ENCODE results near the gene GNG8.

GNG8 gene

DNA sequence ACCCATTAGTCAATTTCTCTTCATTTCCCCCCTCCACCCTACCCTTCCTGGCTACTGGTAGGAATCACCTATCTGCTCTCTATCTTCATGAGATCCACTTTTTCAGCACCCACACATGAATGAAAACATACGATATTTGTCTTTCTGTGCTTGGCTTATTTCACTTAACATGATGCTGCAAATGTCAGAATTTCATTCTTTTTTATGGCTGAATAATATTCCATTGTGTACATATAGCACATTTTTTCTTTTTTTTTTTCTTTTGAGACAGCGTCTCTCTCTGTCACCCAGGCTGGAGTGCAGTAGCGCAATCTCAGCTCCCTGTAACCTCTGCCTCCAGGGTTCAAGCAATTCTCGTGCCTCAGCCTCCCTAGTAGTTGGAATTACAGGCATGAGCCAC is 44.7 kb downstream of the GNG8 start:
- Histone ChIP-seq H3K9ac (ENCODE audit: low read depth, low read length) (no peak overlapping the region), H3K36me3 (ENCODE audit: control insufficient read depth, insufficient read depth, low read length) (no peaks in the 10 kb centered on the region), H3K9me3 (ENCODE audit: control insufficient read depth, insufficient read depth, low read length) (no peaks in the 10 kb centered on the region), H3K27me3 (ENCODE audit: control insufficient read depth, insufficient read depth, low read length) (no peaks in the 10 kb centered on the region), H3K4me3 (ENCODE audit: low read depth, low read length) (no peak overlapping the region), H3K4me1 (ENCODE audit: control insufficient read depth, insufficient read depth, low read length) (no peaks in the 10 kb centered on the region)

DNA sequence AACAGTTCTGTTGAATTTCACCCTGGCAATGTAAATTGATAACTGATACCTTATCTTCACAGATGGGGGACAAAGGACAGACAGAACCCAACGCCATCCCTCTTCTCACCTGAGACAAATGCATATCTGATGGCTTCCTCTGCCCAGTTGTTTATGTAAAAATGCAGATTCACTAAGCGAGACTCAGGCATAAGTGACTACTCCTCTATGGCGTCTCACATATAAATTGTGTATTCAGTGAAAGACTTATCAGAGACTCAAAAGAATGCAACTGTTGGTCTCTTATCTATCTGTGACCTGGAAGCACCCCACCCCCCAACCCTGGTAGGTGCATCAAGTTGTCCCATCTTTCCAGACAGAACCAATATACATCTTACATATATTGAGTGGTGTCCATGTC is 48.1 kb downstream of the GNG8 start:
- H3K9me3 ChIP-seq (ENCODE audit: control insufficient read depth, insufficient read depth, low read length): no peaks in the 10 kb centered on the region

DNA sequence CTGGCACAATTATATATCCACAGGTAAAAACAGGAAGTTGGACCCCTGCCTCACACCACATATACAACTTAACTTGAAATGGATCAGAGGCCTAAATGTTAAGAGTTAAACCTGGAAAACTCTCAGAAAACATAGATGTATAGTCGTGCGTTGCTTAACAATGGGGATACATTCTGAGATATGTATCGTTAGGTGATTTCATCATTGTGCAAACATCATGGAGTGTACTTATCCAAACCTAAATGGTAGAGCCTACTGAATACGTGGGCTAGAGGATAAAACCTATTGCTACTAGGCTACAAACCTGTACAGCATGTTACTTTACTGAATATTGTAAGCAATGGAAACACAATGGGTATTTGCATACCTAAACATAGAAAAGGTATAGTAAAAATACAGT is 49.7 kb downstream of the GNG8 start:
- Histone ChIP-seq H3K27me3 (ENCODE audit: control insufficient read depth, insufficient read depth, low read length) (no peaks in the 10 kb centered on the region), H3K9me3 (ENCODE audit: control insufficient read depth, insufficient read depth, low read length) (no peaks in the 10 kb centered on the region), H3K9ac (ENCODE audit: low read depth, low read length) (no peak overlapping the region), H3K4me3 (ENCODE audit: low read depth, low read length) (no peak overlapping the region), H3K36me3 (ENCODE audit: control insufficient read depth, insufficient read depth, low read length) (no peaks in the 10 kb centered on the region), H3K4me1 (ENCODE audit: control insufficient read depth, insufficient read depth, low read length) (no peaks in the 10 kb centered on the region)

More for the DNA sequence above, 48.1 kb downstream of the GNG8 start:
- Histone ChIP-seq H3K27me3 (ENCODE audit: control insufficient read depth, insufficient read depth, low read length) (no peaks in the 10 kb centered on the region), H3K36me3 (ENCODE audit: control insufficient read depth, insufficient read depth, low read length) (no peaks in the 10 kb centered on the region), H3K4me1 (ENCODE audit: control insufficient read depth, insufficient read depth, low read length) (no peaks in the 10 kb centered on the region), H3K4me3 (ENCODE audit: low read depth, low read length) (no peak overlapping the region), H3K9ac (ENCODE audit: low read depth, low read length) (no peak overlapping the region)

DNA sequence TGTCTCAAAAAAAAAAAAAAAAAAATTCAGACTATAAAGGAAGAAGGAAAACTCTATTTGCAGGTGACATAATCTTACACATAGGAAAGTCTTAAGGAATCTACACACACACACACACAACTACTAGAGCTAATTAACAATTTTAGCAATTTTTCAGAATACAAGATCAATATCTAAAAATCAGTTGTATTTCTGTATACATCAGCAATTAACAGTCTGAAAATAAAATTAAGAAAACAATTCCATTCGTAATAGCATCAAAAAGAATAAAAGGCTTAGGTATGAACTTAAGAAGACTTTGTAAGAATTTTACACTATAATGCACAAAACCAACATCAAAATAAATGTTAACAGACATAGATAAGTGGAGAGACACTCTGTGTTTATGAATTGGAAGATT is 50.5 kb downstream of the GNG8 start:
- no peaks in the 10 kb centered on the region for H3K36me3 ChIP-seq (ENCODE audit: control insufficient read depth, insufficient read depth, low read length)
- H3K9me3 ChIP-seq (ENCODE audit: control insufficient read depth, insufficient read depth, low read length): no peaks in the 10 kb centered on the region
- H3K4me1 ChIP-seq (ENCODE audit: control insufficient read depth, insufficient read depth, low read length): no peaks in the 10 kb centered on the region
- no peak overlapping the region for H3K4me3 ChIP-seq (ENCODE audit: low read depth, low read length)
- H3K9ac ChIP-seq (ENCODE audit: low read depth, low read length): no peak overlapping the region
- no peaks in the 10 kb centered on the region for H3K27me3 ChIP-seq (ENCODE audit: control insufficient read depth, insufficient read depth, low read length)

Data from iPS-15b (cell line).